IMR-90 (cell line): ENCODE measurements around the gene KCTD16. TPM values are rescaled to one million over a fixed set of nuclear protein-coding genes. Genes with fewer than 3 reads are reported as not detected.
A peak's percentile ranks its signal among the peaks of the same experiment; 100 is the strongest.

Experiments used
- ATAC-seq: fragments of 200-7000 bp; cut with Tn5 transposase; 2 replicates; pipeline ENCODE4 v1.9.1; 2020; ENCODE audit warnings: low read depth, mild to moderate bottlenecking, moderate library complexity
- BruUV-seq: library from RNA; stranded (reverse); fragments of 400-500 nt; replicated peaks from 2 replicates; lab custom pipeline; 2021; lab: Mats Ljungman, UMichigan
- CTCF ChIA-PET: fragments of 300-600 bp; formaldehyde crosslinking; extraction: SDS; loops from one replicate; lab custom pipeline; 2021; ENCODE audit warnings: antibody characterized with exemption; lab: Yijun Ruan, JAX
- POLR2A ChIA-PET: fragments of 300-600 bp; sonication (Branson Sonifier 250); formaldehyde crosslinking; loops from one replicate; lab custom pipeline; 2022; ENCODE audit warnings: antibody characterized with exemption; ENCODE audit not compliant: unreplicated experiment; lab: Charles Lee
- DNase-seq: peaks from one replicate; pipeline ENCODE4 v3.0.0; 2013
- H2AFZ ChIP-seq: replicated peaks from 2 replicates; pipeline ENCODE3; 2013; ENCODE audit warnings: low read length, mild to moderate bottlenecking; ENCODE audit not compliant: poor library complexity
- H2AK5ac ChIP-seq: 2 replicates; pipeline ENCODE4 v1.6.1; 2013; ENCODE audit warnings: low read depth, low read length, inconsistent platforms
- H2AK9ac ChIP-seq: replicated peaks from 2 replicates; pipeline ENCODE3; 2013; ENCODE audit warnings: mild to moderate bottlenecking, low read depth, low read length, moderate library complexity; ENCODE audit not compliant: poor library complexity
- H2BK120ac ChIP-seq: 2 replicates; pipeline ENCODE4 v1.6.1; 2013; ENCODE audit warnings: low read depth, low read length, inconsistent platforms
- H2BK15ac ChIP-seq: 3 replicates; pipeline ENCODE4 v1.6.1; 2013; ENCODE audit warnings: low read depth, low read length, inconsistent platforms
- H2BK20ac ChIP-seq: 2 replicates; pipeline ENCODE4 v1.6.1; 2013; ENCODE audit warnings: low read depth, mild to moderate bottlenecking, inconsistent platforms, low read length, moderate library complexity
- H2BK5ac ChIP-seq: 2 replicates; pipeline ENCODE4 v1.6.1; 2013; ENCODE audit warnings: mild to moderate bottlenecking, low read depth, low read length, inconsistent platforms; ENCODE audit not compliant: poor library complexity, severe bottlenecking
- H3K14ac ChIP-seq: replicated peaks from 2 replicates; pipeline ENCODE4 v1.6.1; 2013; ENCODE audit warnings: low read depth, low read length, inconsistent platforms
- H3K18ac ChIP-seq: 2 replicates; pipeline ENCODE4 v1.6.1; 2013; ENCODE audit warnings: low read depth, low read length, control low read depth
- H3K23ac ChIP-seq: 2 replicates; pipeline ENCODE4 v1.6.1; 2013; ENCODE audit warnings: low read depth, low read length, inconsistent platforms
- H3K27ac ChIP-seq: 2 replicates; pipeline ENCODE4 v1.5.1; 2013; ENCODE audit warnings: mild to moderate bottlenecking, control low read depth, low read length; ENCODE audit not compliant: insufficient read depth
- H3K27me3 ChIP-seq: 2 replicates; pipeline ENCODE4 v1.6.1; 2013; ENCODE audit warnings: low read length; ENCODE audit not compliant: control insufficient read depth, insufficient read depth
- H3K36me3 ChIP-seq: 2 replicates; pipeline ENCODE4 v1.6.1; 2013; ENCODE audit warnings: low read length, mixed read lengths; ENCODE audit not compliant: control insufficient read depth, insufficient read depth
- H3K4ac ChIP-seq: 2 replicates; pipeline ENCODE4 v1.6.1; 2013; ENCODE audit warnings: low read depth, low read length, inconsistent platforms
- H3K4me1 ChIP-seq: 2 replicates; pipeline ENCODE4 v1.6.1; 2013; ENCODE audit warnings: low read length, mixed read lengths; ENCODE audit not compliant: control insufficient read depth, insufficient read depth
- H3K4me2 ChIP-seq: 2 replicates; pipeline ENCODE4 v1.6.1; 2013; ENCODE audit warnings: low read depth, mild to moderate bottlenecking, control low read depth, low read length, moderate library complexity
- H3K4me3 ChIP-seq: 2 replicates; pipeline ENCODE4 v1.5.1; 2013; ENCODE audit warnings: low read depth, mild to moderate bottlenecking, control low read depth, low read length, moderate library complexity; ENCODE audit not compliant: insufficient read depth
- H3K56ac ChIP-seq: 2 replicates; pipeline ENCODE4 v1.6.1; 2013; ENCODE audit warnings: low read length, inconsistent platforms; ENCODE audit not compliant: insufficient read depth; ENCODE audit errors: extremely low read depth
- H3K79me1 ChIP-seq, 2 experiments: 2 replicates each; pipeline ENCODE4 v1.6.1; 2013; ENCODE audit warnings: low read length in 2 of 2, inconsistent platforms in 1 of 2, low read depth in 1 of 2
- H3K9ac ChIP-seq: 2 replicates; pipeline ENCODE4 v1.6.1; 2013; ENCODE audit warnings: low read depth, low read length, control low read depth
- H3K9me1 ChIP-seq: 2 replicates; pipeline ENCODE4 v1.6.1; 2013; ENCODE audit warnings: low read length, inconsistent platforms; ENCODE audit not compliant: insufficient read depth
- H3K9me3 ChIP-seq: 2 replicates; pipeline ENCODE4 v1.6.1; 2013; ENCODE audit warnings: low read length; ENCODE audit not compliant: control insufficient read depth, insufficient read depth
- H4K20me1 ChIP-seq: 2 replicates; pipeline ENCODE4 v1.6.1; 2013; ENCODE audit warnings: low read length, inconsistent platforms; ENCODE audit not compliant: insufficient read depth
- H4K5ac ChIP-seq: 2 replicates; pipeline ENCODE4 v1.6.1; 2013; ENCODE audit warnings: mild to moderate bottlenecking, low read depth, low read length, control low read depth
- H4K8ac ChIP-seq, 2 experiments: 2 replicates each; pipeline ENCODE4 v1.6.1; 2013; ENCODE audit warnings: low read depth in 2 of 2, low read length in 2 of 2, control low read depth in 1 of 2, inconsistent platforms in 1 of 2
- H4K91ac ChIP-seq: 2 replicates; pipeline ENCODE4 v1.6.1; 2013; ENCODE audit warnings: low read depth, low read length, inconsistent platforms; ENCODE audit not compliant: insufficient read depth
- BHLHE40 ChIP-seq: fragments of 150-350 bp; IDR thresholded peaks from 2 replicates; pipeline ENCODE4 v1.6.1; 2016; ENCODE audit warnings: mild to moderate bottlenecking, low read depth, low read length
- CHD1 ChIP-seq: IDR thresholded peaks from 2 replicates; pipeline ENCODE4 v1.6.1; 2012; ENCODE audit warnings: low read depth, low read length, improper control_type of control experiment
- FOS ChIP-seq: fragments of 150-350 bp; IDR thresholded peaks from 2 replicates; pipeline ENCODE4 v1.6.1; 2016; ENCODE audit warnings: low read depth, low read length
- MAFK ChIP-seq: IDR thresholded peaks from 2 replicates; pipeline ENCODE4 v1.6.1; 2012; ENCODE audit warnings: low read depth, low read length, improper control_type of control experiment
- MAZ ChIP-seq: IDR thresholded peaks from 2 replicates; pipeline ENCODE4 v1.6.1; 2012; ENCODE audit warnings: low read depth, mild to moderate bottlenecking, low read length, improper control_type of control experiment, moderate library complexity, borderline replicate concordance
- MXI1 ChIP-seq: IDR thresholded peaks from 2 replicates; pipeline ENCODE4 v1.6.1; 2012; ENCODE audit warnings: low read depth, mild to moderate bottlenecking, low read length, moderate library complexity, borderline replicate concordance
- NFE2L2 ChIP-seq: fragments of 150-350 bp; IDR thresholded peaks from 2 replicates; pipeline ENCODE4 v1.6.1; 2016; ENCODE audit warnings: low read depth, mild to moderate bottlenecking, low read length
- RAD21 ChIP-seq: IDR thresholded peaks from 2 replicates; pipeline ENCODE4 v1.6.1; 2012; ENCODE audit warnings: low read length, improper control_type of control experiment
- SMC3 ChIP-seq: fragments of 150-350 bp; IDR thresholded peaks from 2 replicates; pipeline ENCODE4 v1.6.1; 2016; ENCODE audit warnings: low read depth, mild to moderate bottlenecking, antibody characterized with exemption, low read length, moderate library complexity
- WGBS, 2 experiments: methylation state at CpG; one replicate each; pipeline versions ENCODE4 v1.1.5 to v1.1.7; 2013; ENCODE audit warnings: missing lambda C conversion rate in 2 of 2; ENCODE audit not compliant: insufficient read length in 1 of 2; ENCODE audit errors: extremely low coverage in 2 of 2; 5-methylcytosine and 5-hydroxymethylcytosine counted together
- dilution Hi-C: fragments of 300-500 bp; cut with HindIII; formaldehyde crosslinking; loops from one replicate; pipeline ENCODE4 v1.14.3; 2018; ENCODE audit warnings: low sequenced_read_pairs; ENCODE audit not compliant: unreplicated experiment
- in situ Hi-C: fragments of 300-500 bp; cut with MboI; formaldehyde crosslinking; loops from 3 replicates; pipeline ENCODE4 v1.14.3; 2019; ENCODE audit warnings: low sequenced_read_pairs, inconsistent platforms, mixed read lengths
- intact Hi-C: fragments of 100-400 bp; cut with micrococcal nuclease; formaldehyde crosslinking; loops from 2 replicates; pipeline ENCODE4 v1.10.0; 2022
- polyA plus RNA-seq, 3 experiments: library from polyadenylated mRNA; depleted of rRNA; stranded (reverse); fragments of >200 nt; gene quantifications; 2 replicates each; pipeline ENCODE4 v1.2.3, GENCODE V29; 2012; ENCODE audit warnings: low replicate concordance in 1 of 3
- total RNA-seq: library from RNA; depleted of rRNA; stranded (reverse); fragments of >200 nt; gene quantifications from 2 replicates; pipeline ENCODE4 v1.2.3, GENCODE V29; 2012
- TF ChIP-seq, protein P1 (sequence below): fragments of 150-350 bp; IDR thresholded peaks from 2 replicates; pipeline ENCODE4 v1.6.1; 2016; ENCODE audit warnings: low read depth, mild to moderate bottlenecking, low read length, moderate library complexity, borderline replicate concordance
- TF ChIP-seq, protein P2 (sequence below): conservative IDR thresholded peaks from 2 replicates; pipeline ENCODE4 v1.5.1; 2012; ENCODE audit warnings: mild to moderate bottlenecking, low read depth, low read length, improper control_type of control experiment

Gene KCTD16
- total and polyA plus RNA-seq, 2 of the 4 experiments (the other 2 are of a cell fraction): 0.43 to 1.1 TPM

DNA sequence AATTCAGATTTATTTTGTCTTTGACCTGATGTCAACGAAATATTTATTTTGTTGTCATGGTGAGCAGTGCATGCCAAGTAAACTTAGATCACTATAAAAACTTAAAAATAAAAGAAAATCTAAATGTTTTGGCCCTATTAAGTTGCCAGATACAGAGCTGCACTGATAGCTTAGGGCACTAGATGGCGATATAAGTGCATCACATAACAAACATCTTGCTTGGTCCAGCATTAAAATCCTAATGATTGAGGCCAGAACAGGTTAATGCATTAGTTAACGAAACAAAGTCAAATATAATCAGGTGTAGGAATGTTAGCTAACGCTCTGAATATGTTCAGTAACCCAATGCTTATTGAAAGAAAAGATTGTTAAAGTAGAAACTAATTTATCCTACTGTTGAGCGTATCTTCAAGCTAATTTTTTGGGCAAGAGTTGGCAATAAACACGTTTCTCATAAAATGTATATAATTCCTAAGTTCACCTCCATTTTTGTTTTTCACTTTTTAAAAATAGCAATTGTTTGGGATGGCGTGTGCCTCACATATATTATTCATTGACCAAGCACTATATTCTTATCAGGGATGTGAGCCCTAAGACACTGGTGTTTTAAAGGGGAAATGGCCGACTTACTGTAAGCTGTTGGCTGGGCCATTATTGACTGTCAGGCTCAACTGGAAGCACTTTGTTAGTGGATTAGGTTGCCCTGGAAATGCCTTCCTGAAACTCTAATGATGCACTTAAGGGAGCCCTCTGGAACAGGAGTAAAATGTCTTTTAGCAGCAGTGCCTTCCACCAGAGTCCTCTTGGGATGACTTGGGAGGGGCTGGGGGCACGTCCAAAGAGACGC, 33.3 kb downstream of the KCTD16 start:
- dilution Hi-C loops (no loop called here), intact Hi-C loops (loop anchor here (1.0 to 10.0 kb wide), 10 partner anchors 187 to 1921 kb away; no protein-coding TSS in a partner anchor), in situ Hi-C loops (loop anchor here (5.0 to 25.0 kb wide), 4 partner anchors 1133 to 1851 kb away; no protein-coding TSS in a partner anchor)
- Histone ChIP-seq H3K9me3 (no peaks in the 10 kb centered on the region), H2AK5ac (no peak overlapping the region), H3K56ac (no peak overlapping the region), H3K4me3 (no peak overlapping the region), H2BK20ac (no peak overlapping the region), H2BK120ac (no peak overlapping the region), H3K27ac (no peak overlapping the region), H2BK5ac (no peak overlapping the region), H2AK9ac (no peak overlapping the region), H3K79me1 (no peaks in the 10 kb centered on the region), H2AFZ (no peak overlapping the region), H4K91ac (no peak overlapping the region), H4K20me1 (no peaks in the 10 kb centered on the region), H4K5ac (no peak overlapping the region), H3K27me3 (peaks cover 12% of the 10 kb centered on the region), H3K14ac (no peak overlapping the region), H4K8ac (no peak overlapping the region), H3K23ac (no peak overlapping the region), H3K9me1 (no peaks in the 10 kb centered on the region), H3K4ac (no peak overlapping the region), H3K18ac (no peak overlapping the region), H2BK15ac (no peak overlapping the region), H3K9ac (no peak overlapping the region), H3K36me3 (no peaks in the 10 kb centered on the region), H3K4me1 (0 out of 2 replicates have a peak, but pooled peaks cover 2% of the 10 kb centered on the region), H3K4me2 (no peak overlapping the region)
- TF ChIP-seq CHD1 (no peak), FOS (no peak), MAZ (no peak), SMC3 (peak; percentile 84), MAFK (0 out of 2 replicates have a peak, but pooled peaks have one; percentile 16), BHLHE40 (no peak), NFE2L2 (no peak), MXI1 (no peak), RAD21 (peak; percentile 88)
- TF ChIP-seq, protein P1, sequence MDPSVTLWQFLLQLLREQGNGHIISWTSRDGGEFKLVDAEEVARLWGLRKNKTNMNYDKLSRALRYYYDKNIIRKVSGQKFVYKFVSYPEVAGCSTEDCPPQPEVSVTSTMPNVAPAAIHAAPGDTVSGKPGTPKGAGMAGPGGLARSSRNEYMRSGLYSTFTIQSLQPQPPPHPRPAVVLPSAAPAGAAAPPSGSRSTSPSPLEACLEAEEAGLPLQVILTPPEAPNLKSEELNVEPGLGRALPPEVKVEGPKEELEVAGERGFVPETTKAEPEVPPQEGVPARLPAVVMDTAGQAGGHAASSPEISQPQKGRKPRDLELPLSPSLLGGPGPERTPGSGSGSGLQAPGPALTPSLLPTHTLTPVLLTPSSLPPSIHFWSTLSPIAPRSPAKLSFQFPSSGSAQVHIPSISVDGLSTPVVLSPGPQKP: no peak
- TF ChIP-seq, protein P2, sequence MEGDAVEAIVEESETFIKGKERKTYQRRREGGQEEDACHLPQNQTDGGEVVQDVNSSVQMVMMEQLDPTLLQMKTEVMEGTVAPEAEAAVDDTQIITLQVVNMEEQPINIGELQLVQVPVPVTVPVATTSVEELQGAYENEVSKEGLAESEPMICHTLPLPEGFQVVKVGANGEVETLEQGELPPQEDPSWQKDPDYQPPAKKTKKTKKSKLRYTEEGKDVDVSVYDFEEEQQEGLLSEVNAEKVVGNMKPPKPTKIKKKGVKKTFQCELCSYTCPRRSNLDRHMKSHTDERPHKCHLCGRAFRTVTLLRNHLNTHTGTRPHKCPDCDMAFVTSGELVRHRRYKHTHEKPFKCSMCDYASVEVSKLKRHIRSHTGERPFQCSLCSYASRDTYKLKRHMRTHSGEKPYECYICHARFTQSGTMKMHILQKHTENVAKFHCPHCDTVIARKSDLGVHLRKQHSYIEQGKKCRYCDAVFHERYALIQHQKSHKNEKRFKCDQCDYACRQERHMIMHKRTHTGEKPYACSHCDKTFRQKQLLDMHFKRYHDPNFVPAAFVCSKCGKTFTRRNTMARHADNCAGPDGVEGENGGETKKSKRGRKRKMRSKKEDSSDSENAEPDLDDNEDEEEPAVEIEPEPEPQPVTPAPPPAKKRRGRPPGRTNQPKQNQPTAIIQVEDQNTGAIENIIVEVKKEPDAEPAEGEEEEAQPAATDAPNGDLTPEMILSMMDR: peak; percentile 94
- 86% methylated on average over 2 of the region's 10 CpGs; no CpG with 5 or more reads in 1 of the 2 experiments for WGBS, 2 experiments
- ATAC-seq (peak; percentile 65), DNase-seq (peak; percentile 82)
- ChIA-PET POLR2A (interaction anchor here (0.6 to 0.7 kb wide), 2 partner anchors 1034 to 1906 kb away, joined by 4 to 5 read pairs; no protein-coding TSS in a partner anchor), CTCF (interaction anchor here (0.6 to 2.1 kb wide), 14 partner anchors 8 to 1684 kb away, joined by 3 to 5 read pairs (median 4); no protein-coding TSS in a partner anchor)
- BruUV-seq: no TSS peak
